SK-N-SH (cell line): Measurements from ENCODE around the gene PPAT.

Experiments used
- CTCF ChIP-seq: fragments of 200-600 bp; sonication (generic); IDR thresholded peaks from 2 replicates; pipeline ENCODE4 v1.6.1; 2017; ENCODE audit warnings: antibody characterized with exemption, mild to moderate bottlenecking, moderate library complexity
- GABPA ChIP-seq: IDR thresholded peaks from 2 replicates; pipeline ENCODE4 v1.4.0; 2012; ENCODE audit warnings: low read depth, mild to moderate bottlenecking
- JUND ChIP-seq: IDR thresholded peaks from 2 replicates; pipeline ENCODE4 v1.4.0; 2012
- REST ChIP-seq: IDR thresholded peaks from 2 replicates; pipeline ENCODE4 v1.6.1; 2012; ENCODE audit warnings: mild to moderate bottlenecking, low read depth, low read length, moderate library complexity
- YY1 ChIP-seq: IDR thresholded peaks from 2 replicates; pipeline ENCODE4 v1.4.0; 2012; ENCODE audit warnings: low read depth, mild to moderate bottlenecking

DNA sequence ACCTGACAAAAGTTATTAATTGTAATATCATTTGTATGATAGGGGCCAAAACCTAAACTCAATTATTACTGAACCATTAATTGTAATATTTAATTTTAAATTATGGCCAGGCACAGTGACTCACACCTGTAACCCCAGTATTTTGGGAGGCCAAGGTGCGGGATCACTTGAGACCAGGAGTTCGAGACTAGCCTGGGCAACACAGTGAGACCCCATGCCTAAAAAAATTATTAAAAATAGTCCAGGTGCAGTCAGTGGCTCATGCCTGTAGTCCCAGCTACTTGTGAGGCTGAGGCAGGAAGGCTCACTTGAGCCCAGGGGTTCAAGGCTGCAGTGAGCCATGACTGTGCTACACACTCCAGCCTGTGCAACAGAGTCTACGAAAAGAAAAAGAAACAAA is 18.0 kb downstream of the PPAT start:
- TF ChIP-seq JUND (no peak), CTCF (no peak), YY1 (no peak), REST (no peak), GABPA (no peak)
